GM11168 (cell line): ENCODE data around the gene B3GNT7.
"Not testable (repeated sequence)": the region's sequence is repeated elsewhere in the genome, so short reads cannot be mapped to it uniquely, and the experiment has no call there.

ENCODE experiments used
- in situ Hi-C: fragments of 300-500 bp; cut with MboI; formaldehyde crosslinking; loops from one replicate; pipeline ENCODE4 v1.12.0; 2022; ENCODE audit warnings: low sequenced_read_pairs; ENCODE audit not compliant: unreplicated experiment

The B3GNT7 gene

DNA sequence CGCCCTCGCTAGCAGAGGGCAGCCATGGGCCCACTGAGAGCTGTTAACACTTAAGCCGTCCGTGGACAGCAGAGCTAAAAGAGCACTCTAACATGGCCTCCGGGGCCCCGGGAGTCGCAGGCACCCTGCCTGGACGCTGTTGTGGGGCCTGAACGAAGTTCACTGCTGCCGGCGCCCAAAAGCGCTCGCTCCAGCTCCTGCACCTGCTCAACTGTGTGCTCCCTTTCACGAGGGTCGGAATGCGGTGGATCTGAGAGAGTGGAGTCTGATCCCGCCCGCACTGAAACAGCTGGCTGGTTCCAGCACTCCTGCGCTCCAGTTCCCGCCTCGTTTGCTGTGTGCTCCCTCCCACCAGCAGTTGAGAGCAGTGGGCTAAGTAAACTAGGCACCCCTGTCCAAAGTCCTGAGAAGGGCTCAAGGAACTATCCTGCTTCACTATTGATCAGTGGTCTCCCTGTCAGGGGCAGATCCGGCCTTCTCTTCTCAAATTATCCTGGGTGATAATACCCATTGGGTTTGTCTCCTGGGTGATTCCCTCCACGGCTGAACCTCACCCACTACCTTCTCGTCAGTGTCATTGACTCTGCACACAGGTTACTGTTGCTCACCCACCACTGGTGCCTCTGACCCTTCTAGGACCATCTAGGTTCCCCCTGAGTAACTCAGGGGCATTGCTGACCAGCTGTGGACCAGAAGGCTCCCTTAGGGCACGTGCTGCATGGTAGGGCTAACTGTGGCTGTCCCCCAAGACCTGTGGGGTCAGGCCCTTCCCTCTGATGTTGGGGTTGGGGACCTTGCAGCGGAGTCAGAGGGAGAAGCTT lies 23.5 kb downstream of the B3GNT7 start:
- in situ Hi-C loops = no loop called here

DNA sequence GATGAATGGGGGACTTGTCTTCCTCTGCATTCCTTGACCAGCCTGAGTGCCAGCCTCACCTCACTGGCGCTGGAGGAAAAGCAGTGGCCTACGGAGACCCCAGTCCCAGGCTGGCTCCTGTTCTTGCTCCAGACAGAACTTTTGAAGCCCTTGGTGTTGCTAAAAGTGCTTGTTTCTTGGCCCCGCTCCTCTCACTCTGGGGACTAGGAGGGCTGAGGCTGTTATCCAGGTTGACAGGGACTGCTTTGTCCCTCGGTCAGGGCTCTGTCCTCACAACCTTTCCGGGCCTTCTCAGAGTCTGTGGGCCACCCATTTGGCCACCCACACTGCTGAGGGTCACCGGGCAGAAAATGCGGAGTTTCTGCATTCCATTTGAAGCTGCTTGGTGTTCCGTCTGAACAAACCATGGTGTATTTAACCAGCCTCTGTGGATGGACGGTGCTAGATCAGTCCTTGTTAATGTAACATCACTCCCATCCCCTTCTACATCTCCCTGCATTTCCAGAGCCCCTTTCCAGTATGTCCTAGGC lies 25.6 kb downstream of the B3GNT7 start:
- in situ Hi-C loops = no loop called here

DNA sequence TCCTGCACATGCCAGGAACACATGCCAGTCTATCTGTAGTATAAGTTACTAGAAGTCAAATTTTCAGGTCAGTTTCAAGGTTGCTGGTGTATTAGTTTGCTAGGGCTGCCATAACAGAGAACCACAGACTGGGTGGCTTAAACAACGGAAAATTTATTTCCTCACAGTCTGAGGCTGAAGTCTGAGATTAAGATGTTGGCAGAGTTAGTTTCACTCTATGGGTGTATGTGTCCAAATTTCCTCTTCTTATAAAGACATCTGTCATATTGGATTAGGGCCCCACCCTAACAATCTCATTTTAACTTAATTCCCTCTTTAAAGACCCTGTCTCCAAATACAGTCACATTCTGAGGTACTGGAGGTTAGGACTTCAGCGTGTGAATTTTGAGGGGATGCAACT lies 26.5 kb downstream of the B3GNT7 start:
- in situ Hi-C loops = no loop called here

DNA sequence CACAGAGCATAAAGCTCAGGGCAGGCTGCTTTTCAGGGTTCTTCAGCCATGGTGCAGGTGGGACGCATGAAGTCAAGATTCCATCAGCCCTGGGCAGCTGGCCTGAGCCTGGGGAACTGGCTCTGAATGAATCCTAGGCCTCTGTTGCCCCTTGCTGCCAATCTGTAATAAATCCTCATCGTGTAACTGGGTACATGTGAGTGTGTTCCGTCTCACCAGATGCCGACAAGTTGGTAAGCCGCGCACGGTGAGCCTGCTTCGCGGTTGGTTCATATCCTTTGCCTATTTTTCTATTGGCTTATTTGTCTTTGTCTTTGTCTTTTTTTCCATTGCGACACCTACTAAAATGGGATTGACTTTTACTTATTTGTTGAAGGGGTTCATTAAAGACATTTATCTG lies 27.7 kb downstream of the B3GNT7 start:
- in situ Hi-C loops = no loop called here

DNA sequence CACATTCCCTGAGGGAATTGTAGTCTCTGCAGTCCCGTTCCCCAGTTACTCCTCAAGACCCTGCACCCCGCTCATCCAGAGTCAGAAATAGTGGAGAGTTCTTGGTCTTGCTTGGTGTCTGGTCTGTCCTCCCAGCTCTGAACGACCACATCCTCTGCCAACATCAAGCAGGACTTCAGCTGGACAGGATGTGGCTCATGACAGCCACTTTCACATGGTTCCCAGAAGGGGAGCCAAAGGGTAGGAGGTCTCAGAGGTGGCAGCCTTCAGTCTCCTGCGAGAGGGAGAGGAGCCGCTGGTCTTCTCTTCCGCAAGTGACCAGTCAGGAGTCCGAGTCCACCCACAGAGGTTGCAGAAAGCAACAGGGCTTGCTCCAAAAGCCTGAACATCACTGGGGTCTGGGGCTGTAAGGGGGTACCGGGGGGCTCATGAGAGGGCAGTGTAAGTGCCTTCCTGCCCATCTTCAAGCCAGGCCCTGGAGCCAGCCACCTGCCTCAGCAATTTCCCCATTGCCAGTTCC lies 29.8 kb downstream of the B3GNT7 start:
- in situ Hi-C loops = no loop called here

DNA sequence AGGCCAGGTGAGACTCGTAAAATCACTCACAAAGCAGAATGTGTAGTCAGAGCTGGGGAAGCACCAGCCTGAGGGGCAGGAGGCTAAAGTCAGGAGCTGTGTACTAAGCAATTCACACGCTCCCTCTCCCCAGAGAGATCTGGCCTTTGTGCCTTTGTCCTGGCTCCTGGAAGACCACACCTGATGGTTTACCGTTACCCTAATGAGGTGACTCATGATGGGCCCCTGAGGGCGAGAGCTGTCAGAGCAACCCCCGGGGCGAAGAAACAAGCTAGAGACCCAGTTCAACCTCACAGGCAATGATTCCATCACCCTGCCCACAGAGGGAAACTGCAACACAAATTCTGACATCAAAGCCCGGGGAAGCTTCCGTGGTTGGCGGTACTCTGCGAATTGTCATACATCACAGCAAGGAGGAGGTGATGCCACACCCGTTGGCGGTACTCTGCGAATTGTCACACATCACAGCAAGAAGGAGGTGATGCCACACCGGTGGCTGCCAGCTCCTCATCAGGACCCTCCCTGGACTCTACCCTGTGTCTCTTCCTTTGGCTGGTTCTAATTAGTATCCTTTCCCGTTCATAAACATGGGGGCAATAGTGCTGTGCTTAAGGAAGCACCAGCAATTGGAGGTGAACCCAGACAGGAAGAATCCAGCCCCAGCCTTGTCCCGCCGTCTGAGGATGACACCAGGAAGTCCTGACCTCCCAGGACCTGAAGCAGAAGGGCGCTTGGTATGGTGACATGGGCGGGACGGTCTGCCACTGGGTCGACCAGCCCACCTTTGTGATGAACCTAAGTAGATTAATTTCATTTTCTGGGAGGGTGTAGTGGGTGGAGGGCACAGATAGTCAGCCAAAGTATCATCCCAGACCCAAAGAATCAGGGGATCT lies 30.5 kb downstream of the B3GNT7 start:
- in situ Hi-C loops = no loop called here

DNA sequence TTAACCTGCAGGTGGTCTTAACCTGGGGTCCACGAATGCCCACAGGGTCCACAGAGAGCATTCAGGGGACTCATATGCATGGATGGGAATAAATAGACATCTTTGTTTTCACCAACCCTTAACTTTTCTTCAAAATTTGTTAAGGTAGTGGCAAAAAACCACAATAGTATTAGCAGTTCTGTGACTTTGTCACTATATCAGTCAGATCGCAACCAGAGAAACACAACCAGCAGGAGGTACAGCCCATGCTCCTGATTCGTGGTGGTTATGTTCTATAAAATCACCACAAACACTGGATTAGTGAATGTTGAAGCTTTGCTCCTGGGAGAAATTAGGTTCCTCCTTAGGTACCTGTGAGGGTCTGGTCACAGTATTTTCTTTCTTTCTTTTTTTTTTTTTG lies 31.6 kb downstream of the B3GNT7 start:
- in situ Hi-C loops = no loop called here

DNA sequence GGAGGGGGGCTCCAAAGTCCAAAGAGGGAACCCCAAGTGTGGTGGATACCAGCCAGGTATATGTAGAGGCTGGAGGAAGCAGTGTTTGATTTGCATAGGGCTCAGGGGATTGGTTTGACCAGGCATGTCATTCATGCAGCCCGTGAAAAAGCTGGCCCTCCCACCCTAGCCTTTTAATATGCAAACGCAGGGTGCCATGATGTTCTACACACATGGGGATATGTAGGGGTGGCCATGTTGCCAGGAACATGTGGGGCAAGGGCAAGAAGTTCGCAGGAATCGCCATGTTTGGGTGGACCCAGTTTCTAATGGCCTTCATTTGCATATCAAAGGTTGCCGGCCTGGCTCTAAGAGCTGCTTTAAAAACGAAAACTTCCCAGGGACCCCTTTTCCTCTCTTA lies 33.6 kb downstream of the B3GNT7 start:
- in situ Hi-C loops = no loop called here

DNA sequence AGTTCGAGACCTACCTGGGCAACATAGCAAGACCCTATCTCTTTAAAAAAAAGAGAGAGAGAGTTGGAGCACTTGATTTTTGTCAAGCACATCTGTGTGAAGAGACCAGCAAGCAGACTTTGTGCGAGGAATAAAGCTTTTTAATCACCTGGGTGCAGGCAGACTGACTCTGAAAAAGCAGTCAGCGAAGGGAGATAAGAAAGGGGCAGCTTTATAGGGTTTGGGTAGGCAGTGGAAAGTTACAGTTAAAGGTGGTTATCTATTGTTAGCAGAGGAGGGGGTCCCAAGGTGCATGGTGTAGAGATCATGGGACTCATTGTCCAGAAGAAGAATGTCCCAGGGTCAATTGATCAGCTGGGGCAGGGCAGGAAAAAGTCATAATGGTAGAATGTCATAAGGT lies 34.4 kb downstream of the B3GNT7 start:
- in situ Hi-C loops = no loop called here

DNA sequence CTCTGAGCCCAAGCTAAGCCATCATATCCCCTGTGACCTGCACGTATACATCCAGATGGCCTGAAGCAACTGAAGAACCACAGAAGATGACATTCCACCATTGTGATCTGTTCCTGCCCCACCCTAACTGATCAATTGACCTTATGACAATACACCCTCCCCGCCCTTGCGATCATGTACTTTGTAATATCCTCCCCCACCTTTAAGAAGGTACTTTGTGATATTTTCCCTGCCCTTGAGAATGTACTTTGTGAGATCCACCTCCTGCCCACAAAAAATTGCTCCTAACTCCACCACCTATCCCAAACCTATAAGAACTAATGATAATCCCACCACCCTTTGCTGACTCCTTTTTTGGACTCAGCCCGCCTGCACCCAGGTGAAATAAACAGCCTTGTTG lies 34.9 kb downstream of the B3GNT7 start:
- in situ Hi-C loops = not testable (repeated sequence)

DNA sequence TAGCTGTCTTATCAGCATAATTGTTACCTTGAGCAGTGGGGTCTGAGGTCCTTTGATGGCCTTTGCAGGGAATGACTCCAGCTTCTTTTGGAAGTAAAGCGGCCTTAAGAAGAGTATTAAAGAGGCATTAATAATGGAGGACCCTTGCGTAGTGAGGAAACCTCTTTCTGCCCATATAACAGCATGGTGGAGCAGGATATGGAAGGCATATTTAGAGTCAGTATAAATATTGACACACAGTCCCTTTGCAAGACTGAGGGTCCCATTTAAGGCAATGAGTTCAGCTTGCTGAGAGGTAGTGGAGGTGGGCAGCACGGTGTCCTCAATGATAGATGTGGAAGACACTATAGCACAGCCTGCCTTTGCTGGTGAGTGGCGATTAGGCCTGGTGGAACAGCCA lies 36.1 kb downstream of the B3GNT7 start:
- in situ Hi-C loops = no loop called here

DNA sequence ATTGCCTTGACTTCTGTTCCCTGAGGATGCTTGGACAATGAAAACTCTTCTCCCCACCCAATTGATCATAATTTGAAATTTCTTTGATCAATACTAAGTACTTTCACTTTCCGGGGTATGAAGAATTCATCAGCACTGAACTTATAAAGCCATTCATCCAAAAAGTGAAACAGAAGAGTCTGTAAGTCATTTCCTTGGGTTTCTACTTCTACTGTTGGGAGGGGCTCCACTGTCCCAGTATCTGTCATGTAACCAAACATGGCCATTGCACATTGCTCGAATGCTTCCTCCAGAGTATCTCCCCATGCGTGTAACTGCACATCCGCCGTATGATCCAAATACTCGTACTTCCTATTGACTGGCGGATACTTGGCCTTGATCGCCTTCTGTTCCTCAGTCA lies 38.5 kb downstream of the B3GNT7 start:
- in situ Hi-C loops = no loop called here

DNA sequence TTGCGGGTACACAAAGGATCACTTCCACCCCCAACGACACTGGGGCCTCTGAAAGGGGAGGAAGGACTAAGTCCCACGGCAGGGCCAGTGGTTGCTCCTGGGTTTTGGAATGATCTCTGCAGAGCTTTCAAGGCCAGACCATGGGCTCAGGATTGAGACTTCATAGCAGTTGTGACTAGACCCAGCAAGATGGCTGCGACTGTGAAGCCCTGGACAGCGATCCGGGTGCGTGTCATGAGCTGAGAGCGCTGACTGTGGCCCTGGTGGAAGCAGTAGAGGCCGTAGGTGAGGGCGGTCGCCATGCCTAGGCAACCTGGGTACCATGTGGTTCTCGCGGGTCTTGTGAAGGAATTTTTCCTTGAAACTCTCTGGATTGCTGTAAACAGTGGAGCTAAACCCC lies 41.4 kb downstream of the B3GNT7 start:
- in situ Hi-C loops = no loop called here

DNA sequence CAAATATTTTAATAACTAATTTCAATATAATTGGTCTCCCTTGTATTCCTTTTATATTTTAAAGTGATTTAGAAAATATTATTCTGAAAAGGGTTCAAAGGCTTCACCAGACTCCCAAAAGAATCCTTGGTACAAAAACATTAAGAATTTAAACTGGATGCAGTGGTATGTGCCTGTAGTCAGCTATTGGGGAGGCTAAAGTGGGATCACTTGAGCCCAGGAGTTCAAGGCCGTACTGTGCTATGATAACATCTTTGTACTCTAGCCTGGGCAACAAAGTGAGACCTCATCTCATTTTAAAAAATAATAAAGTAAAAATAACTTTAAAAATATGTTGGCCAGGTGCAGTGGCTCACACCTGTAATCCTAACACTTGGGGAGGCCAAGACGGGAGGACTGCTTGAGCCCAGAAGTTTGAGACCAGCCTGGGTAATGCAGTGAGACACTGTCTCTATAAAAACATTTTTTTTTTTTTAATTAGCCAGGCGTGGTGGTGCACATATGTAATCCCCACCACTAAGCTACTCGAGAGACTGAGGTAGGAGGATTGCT lies 54.1 kb downstream of the B3GNT7 start:
- in situ Hi-C loops = no loop called here

DNA sequence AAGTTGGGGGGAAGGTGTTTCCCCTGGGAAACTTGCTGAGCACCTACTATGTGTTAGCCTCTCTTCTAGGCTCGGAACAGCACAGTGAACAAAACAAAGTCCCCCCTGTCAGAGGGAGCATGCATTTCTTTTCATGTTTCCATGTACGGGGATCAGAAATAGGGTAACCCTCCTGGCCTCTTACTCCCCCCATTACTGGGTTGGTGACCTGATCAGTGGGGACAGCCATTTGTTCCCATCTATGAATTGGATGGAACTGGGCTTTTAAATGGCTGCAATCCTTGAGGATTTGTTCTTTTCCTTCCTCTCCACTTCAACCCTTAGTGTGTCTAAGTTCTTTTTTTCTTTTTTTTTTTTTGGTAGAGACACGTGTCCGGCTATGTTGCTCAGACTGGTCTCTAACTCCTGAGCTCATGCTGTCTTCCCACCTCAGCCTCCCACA lies 55.1 kb downstream of the B3GNT7 start:
- in situ Hi-C loops = no loop called here
